Esophagus muscularis mucosa (tissue), 4 donors: ENCODE data around the gene GFY. TPM values are rescaled to one million over a fixed set of nuclear protein-coding genes. Genes with fewer than 3 reads are reported as not detected.
A peak's percentile ranks its signal among the peaks of the same experiment; 100 is the strongest.

Experiments used
- DNase-seq: peaks from one replicate; pipeline ENCODE4 v3.0.0-alpha.2; 2017; ENCODE audit errors: extremely low spot score
- H3K27ac ChIP-seq, 4 donors: fragments of 200-600 bp; sonication (generic); replicated peaks in 1 of 4; 1 replicate in 3 of 4; 2 replicates in 1 of 4; pipeline ENCODE4 v1.5.1; 2016 to 2019; ENCODE audit warnings: mild to moderate bottlenecking in 1 of 4
- H3K27me3 ChIP-seq, 4 donors: fragments of 200-600 bp; sonication (generic); one replicate each; pipeline versions ENCODE4 v1.5.1 to v1.6.0; 2016 to 2019
- H3K36me3 ChIP-seq, 4 donors: fragments of 200-600 bp; sonication (generic); one replicate each; pipeline ENCODE4 v1.5.1; 2016 to 2019
- H3K4me1 ChIP-seq, 4 donors: fragments of 200-600 bp; sonication (generic); one replicate each; pipeline ENCODE4 v1.5.1; 2016 to 2019
- H3K4me3 ChIP-seq, 4 donors: fragments of 200-600 bp; sonication (generic); 1 replicate in 2 of 4; 2 replicates in 2 of 4; pipeline ENCODE4 v1.5.1; 2016 to 2019; ENCODE audit warnings: mild to moderate bottlenecking in 4 of 4, moderate library complexity in 1 of 4
- H3K9me3 ChIP-seq, 4 donors: fragments of 200-600 bp; sonication (generic); 1 replicate in 3 of 4; 2 replicates in 1 of 4; pipeline ENCODE4 v1.5.1; 2016 to 2019
- EP300 ChIP-seq: sonication (generic); formaldehyde crosslinking; IDR thresholded peaks from one replicate; pipeline ENCODE4 v1.6.1; 2017; ENCODE audit warnings: antibody characterized with exemption
- POLR2A ChIP-seq: fragments of 450-650 bp; IDR thresholded peaks from one replicate; pipeline ENCODE4 v1.6.1; 2017; ENCODE audit warnings: antibody characterized with exemption, moderate library complexity, mild to moderate bottlenecking, low read depth
- POLR2AphosphoS5 ChIP-seq, 2 donors: sonication (generic); formaldehyde crosslinking; IDR thresholded peaks; one replicate each; pipeline ENCODE4 v1.6.1; 2017; ENCODE audit warnings: antibody characterized with exemption in 2 of 2
- WGBS: methylation state at CpG from one replicate; pipeline ENCODE4 v1.1.5; 2018; 5-methylcytosine and 5-hydroxymethylcytosine counted together
- intact Hi-C: fragments of 100-400 bp; cut with DNase I; formaldehyde crosslinking; loops from one replicate; pipeline ENCODE4 v1.15.1; 2023
- total RNA-seq, 4 donors: library from RNA; depleted of rRNA; stranded (reverse); fragments of >200 nt; gene quantifications; one replicate each; pipeline versions ENCODE4 v1.1.0 to v1.2.1, GENCODE V29; 2016
- TF ChIP-seq, protein P1 (sequence below), 3 experiments: fragments of 200-600 bp in 2 of 3; fragments of 450-650 bp in 1 of 3; sonication (generic) in 2 of 3; IDR thresholded peaks; one replicate each; pipeline ENCODE4 v1.5.1; 2017 to 2019; ENCODE audit warnings: antibody characterized with exemption in 3 of 3, mild to moderate bottlenecking in 2 of 3, moderate library complexity in 1 of 3

Gene GFY
- total RNA-seq, 4 donors from 2014 or later = not detected

DNA sequence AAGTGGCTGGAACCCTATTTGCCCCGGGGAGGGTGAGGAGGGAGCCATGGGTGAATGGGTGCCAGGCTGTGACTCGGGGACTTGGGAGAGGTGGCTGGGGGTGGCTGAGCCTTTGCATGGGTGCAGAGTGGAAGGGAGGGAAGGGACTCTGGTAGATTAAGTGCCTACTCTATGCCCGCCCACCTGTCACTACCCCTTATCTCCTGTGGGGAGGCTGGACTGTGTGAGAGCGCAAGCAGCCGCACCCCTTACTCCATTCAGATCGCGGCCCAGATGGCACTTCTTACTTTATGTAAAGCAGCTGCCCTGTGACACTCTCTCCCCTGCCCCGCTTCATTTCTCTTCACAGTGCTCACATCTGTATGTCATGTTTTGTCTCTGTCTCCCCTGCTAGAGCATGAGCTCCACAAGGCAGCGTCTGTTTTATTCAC lies 34.2 kb upstream of the GFY start:
- H3K27me3 ChIP-seq = peaks cover 0 to 74% (median 0%) of the 10 kb centered on the region in 4 donors
- WGBS = 52% methylated on average over 9 of the region's 9 CpGs
- no peak for TF ChIP-seq POLR2AphosphoS5 (IDR thresholded peaks at IDR 0.05)
- TF ChIP-seq, protein P1, sequence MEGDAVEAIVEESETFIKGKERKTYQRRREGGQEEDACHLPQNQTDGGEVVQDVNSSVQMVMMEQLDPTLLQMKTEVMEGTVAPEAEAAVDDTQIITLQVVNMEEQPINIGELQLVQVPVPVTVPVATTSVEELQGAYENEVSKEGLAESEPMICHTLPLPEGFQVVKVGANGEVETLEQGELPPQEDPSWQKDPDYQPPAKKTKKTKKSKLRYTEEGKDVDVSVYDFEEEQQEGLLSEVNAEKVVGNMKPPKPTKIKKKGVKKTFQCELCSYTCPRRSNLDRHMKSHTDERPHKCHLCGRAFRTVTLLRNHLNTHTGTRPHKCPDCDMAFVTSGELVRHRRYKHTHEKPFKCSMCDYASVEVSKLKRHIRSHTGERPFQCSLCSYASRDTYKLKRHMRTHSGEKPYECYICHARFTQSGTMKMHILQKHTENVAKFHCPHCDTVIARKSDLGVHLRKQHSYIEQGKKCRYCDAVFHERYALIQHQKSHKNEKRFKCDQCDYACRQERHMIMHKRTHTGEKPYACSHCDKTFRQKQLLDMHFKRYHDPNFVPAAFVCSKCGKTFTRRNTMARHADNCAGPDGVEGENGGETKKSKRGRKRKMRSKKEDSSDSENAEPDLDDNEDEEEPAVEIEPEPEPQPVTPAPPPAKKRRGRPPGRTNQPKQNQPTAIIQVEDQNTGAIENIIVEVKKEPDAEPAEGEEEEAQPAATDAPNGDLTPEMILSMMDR (IDR thresholded peaks at IDR 0.05) = no peak
- no peak for TF ChIP-seq EP300
- no peak for TF ChIP-seq POLR2A
- intact Hi-C loops = loop anchor here (10.0 kb wide), 1 partner anchor 174 kb away; no protein-coding TSS in a partner anchor
- no peak overlapping the region for H3K4me3 ChIP-seq
- no peaks in the 10 kb centered on the region for H3K36me3 ChIP-seq
- no peak overlapping the region for H3K27ac ChIP-seq
- H3K9me3 ChIP-seq = no peaks in the 10 kb centered on the region
- H3K4me1 ChIP-seq = peaks cover 0 to 14% (median 8%) of the 10 kb centered on the region in 4 donors
- no peak for DNase-seq

DNA sequence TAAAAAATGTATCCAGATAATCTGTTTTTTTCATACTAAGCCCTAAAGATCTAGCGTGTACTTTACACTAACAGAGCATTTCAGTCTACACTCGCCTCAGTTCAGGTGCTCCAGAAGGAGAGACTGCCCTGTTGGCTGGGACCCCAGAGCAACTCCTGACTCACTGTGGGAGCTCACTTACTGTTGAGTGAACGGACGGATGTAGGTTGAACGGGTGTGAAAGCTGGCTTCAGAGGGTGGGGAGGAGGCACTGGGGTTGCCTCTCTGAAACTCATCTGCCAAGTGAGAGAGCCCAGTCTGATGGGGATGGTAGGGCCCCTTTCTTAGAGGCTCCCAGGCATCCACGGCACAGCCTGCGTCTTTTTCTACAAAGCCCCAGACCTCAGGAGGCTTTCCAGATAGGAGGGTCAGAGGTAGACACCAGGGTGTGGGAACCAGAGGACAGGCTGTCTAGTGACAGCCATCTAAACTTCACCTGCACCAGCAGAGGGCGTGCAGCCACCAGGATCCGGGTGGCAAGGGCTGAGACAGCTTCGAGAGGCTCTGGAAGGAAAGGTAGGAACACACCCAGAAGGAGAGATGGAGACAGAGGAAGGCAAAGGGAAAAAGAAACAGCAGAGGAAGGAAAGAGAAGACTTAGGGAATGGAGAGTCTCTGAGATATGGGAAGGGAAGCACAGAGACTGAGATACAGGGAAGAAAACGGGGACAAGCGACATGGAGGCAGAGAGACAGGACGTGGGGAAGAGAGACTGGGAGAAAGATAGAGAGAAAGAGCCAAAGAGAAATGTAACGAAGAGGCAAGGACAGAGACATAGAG lies 33.4 kb upstream of the GFY start:
- Histone ChIP-seq H3K4me3 (no peak overlapping the region), H3K4me1 (peaks cover 0 to 14% (median 8%) of the 10 kb centered on the region in 4 donors), H3K27ac (no peak overlapping the region), H3K27me3 (peaks cover 0 to 76% (median 0%) of the 10 kb centered on the region in 4 donors), H3K36me3 (no peaks in the 10 kb centered on the region), H3K9me3 (no peaks in the 10 kb centered on the region)
- intact Hi-C loops = loop anchor here (1.0 to 10.0 kb wide), 2 partner anchors 52 to 173 kb away; no protein-coding TSS in a partner anchor
- 23% methylated on average over 14 of the region's 14 CpGs for WGBS
- no peak for DNase-seq
- peak in 1 of 2 donors; percentile 64 for TF ChIP-seq POLR2AphosphoS5 (IDR thresholded peaks at IDR 0.05)
- TF ChIP-seq POLR2A = no peak
- TF ChIP-seq, protein P1 (IDR thresholded peaks at IDR 0.05) = peak; percentile 61 to 88 (median 83)

DNA sequence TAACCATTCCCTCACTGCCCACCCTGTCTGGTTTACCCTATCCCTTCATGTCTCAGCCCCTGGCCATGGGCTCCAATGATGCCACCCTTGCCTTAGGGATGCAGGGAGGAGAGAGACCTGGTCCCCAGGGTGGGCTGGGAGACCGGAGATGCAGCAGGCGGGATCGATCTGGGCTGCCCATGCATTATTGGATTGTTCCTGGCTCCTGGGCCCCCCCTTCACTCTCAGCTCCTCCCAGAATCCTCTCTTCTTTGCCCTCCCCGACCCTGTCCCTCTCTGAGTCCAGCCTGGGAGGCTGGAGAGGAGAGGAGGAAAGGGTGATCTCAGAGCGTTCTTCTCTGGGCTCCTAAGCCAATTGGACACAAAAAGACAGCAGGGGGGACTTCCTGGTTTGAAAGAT lies 31.3 kb upstream of the GFY start:
- no peaks in the 10 kb centered on the region for H3K36me3 ChIP-seq
- WGBS = 69% methylated on average over 5 of the region's 5 CpGs
- H3K9me3 ChIP-seq = no peaks in the 10 kb centered on the region
- TF ChIP-seq, protein P1 (IDR thresholded peaks at IDR 0.05) = no peak
- TF ChIP-seq EP300 (no peak), POLR2AphosphoS5 (IDR thresholded peaks at IDR 0.05) (no peak), POLR2A (no peak)
- H3K4me1 ChIP-seq = peaks cover 0 to 5% (median 0%) of the 10 kb centered on the region in 4 donors
- intact Hi-C loops = loop anchor here (10.0 kb wide), 1 partner anchor 171 kb away; no protein-coding TSS in a partner anchor
- no peak overlapping the region for H3K27ac ChIP-seq
- no peak for DNase-seq
- H3K4me3 ChIP-seq = no peak overlapping the region
- peaks cover 0 to 80% (median 0%) of the 10 kb centered on the region in 4 donors for H3K27me3 ChIP-seq

DNA sequence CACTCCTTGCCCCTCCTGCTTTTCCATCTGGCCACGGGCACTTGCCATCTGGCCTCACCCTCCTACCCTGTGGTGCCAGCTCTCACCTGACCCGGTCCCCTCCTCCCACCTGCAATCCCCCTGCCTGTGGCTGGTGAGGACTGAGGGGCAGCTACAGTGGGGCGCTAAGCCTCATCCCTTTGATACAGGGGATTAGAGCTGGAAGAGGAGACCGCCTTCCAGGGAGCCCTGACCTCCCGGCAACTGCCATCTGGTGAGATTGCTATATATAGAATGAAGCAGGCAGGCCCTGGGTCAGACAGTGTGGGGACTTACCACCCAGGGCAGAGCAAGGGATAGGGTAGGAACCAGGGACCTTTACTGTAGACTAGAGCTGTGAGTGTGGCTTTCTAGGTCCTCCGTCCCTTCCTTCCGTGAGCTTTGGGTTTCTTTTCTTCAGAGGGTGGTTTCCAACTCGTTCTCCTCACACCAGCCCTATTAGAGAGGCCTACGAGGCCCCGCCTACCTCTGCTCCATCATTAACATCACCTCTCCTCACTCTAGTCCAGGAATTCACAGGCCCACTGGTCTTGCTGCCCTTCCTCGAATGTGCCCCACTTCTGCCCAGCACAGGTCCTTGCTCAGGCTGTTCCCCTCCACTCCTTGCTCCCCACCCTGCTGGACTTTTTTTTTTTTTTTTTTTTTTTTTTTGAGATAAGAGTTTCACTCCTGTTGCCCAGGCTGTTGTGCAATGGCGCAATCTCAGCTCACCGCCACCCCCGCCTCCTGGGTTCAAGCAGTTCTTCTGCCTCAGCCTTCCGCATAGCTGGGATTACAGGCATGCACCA lies 29.4 kb upstream of the GFY start:
- H3K4me3 ChIP-seq = no peak overlapping the region
- 84% methylated on average over 15 of the region's 15 CpGs for WGBS
- no peak overlapping the region for H3K27ac ChIP-seq
- no peaks in the 10 kb centered on the region for H3K36me3 ChIP-seq
- H3K4me1 ChIP-seq = peaks cover 0 to 5% (median 0%) of the 10 kb centered on the region in 4 donors
- H3K9me3 ChIP-seq = no peaks in the 10 kb centered on the region
- DNase-seq = no peak
- intact Hi-C loops = loop anchor here (10.0 kb wide), 1 partner anchor 169 kb away; no protein-coding TSS in a partner anchor
- TF ChIP-seq EP300 (no peak), POLR2AphosphoS5 (IDR thresholded peaks at IDR 0.05) (no peak), POLR2A (no peak)
- TF ChIP-seq, protein P1 (IDR thresholded peaks at IDR 0.05) = no peak
- H3K27me3 ChIP-seq = peaks cover 0 to 64% (median 0%) of the 10 kb centered on the region in 4 donors
